Skin of body (tissue), 3 donors: Measurements from ENCODE around the gene GTF2F1. TPM values are rescaled to one million over a fixed set of nuclear protein-coding genes. Genes with fewer than 3 reads are reported as not detected.
"Not testable (repeated sequence)": the region's sequence is repeated elsewhere in the genome, so short reads cannot be mapped to it uniquely, and the experiment has no call there.

Experiments
- DNase-seq: peaks from one replicate; lab custom pipeline; 2025; lab: John Stamatoyannopoulos, UW
- small RNA-seq: library from RNA; depleted of rRNA; stranded (forward); fragments of <200 nt; gene quantifications from one replicate; pipeline ENCODE3, GENCODE V24; 2014; ENCODE audit warnings: low replicate concordance
- total RNA-seq: library from RNA; depleted of rRNA; stranded (reverse); fragments of >200 nt; gene quantifications from one replicate; pipeline ENCODE4 v1.2.3, GENCODE V29; 2014

The GTF2F1 gene
- total RNA-seq, 1 donor from 2014 or later: 23.9 TPM

- DNase-seq: no peak
These were observed 35.0 kb downstream of the GTF2F1 start for GRCh38 chr19:6358003-6358402.

- no peak for DNase-seq
These were observed 35.8 kb downstream of the GTF2F1 start for GRCh38 chr19:6357174-6357573.

DNA sequence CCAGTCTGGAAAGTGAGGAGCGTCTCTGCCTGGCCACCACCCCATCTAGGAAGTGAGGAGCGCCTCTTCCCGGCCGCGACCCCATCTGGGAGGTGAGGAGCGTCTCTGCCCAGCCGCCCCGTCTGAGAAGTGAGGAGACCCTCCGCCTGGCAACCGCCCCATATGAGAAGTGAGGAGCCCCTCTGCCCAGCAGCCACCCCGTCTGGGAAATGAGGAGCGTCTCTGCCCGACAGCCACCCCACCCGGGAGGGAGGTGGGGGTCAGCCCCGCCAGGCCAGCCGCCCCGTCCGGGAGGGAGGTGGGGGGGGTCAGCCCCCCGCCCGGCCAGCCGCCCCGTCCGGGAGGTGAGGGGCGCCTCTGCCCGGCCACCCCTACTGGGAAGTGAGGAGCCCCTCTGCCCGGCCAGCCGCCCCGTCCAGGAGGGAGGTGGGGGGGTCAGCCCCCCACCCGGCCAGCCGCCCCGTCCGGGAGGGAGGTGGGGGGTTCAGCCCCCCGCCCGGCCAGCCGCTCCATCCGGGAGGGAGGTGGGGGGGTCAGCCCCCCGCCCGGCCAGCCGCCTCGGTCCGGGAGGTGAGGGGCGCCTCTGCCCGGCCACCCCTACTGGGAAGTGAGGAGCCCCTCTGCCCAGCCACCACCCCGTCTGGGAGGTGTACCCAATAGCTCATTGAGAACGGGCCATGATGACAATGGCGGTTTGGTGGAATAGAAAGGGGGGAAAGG, 37.5 kb downstream of the GTF2F1 start:
- not testable (repeated sequence) for DNase-seq

- DNase-seq: no peak
These were observed 38.8 kb downstream of the GTF2F1 start for GRCh38 chr19:6354098-6354674.

DNA sequence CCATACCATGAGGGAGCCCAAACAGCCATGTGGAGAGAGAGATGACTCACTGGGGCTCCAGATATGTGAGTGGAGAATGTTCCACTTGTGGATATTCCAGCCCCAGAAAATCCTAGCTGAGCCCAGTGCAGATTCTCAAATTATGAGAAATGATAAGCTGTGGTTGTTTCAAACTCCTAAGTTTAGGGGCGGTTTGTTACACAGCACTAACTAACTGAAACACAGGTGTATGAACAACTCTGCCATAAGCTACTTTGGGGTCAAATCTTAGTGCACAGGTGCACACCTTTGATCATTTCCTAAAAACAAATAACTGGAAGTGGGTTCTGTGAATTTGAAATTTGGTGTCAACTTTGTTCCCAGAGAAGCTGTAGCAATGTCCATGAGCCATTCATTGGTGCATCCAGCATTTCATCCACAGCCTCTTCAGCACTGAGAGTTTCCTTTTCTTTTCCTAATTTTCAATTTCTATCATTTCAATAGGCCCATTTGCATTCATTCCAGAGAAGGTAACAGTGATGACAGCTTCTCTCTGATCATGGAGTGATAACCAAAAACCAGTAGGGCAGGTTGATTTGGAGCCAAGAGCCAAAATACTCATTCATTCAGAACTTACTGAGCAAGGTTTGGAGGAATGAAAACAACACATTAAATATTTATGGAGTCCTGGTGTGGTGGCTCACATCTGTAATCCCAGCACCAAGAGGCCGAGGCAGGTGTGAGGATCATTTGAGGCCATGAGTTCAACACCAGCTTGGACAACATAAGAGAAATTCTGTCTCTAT, 40.4 kb downstream of the GTF2F1 start:
- DNase-seq: no peak

DNA sequence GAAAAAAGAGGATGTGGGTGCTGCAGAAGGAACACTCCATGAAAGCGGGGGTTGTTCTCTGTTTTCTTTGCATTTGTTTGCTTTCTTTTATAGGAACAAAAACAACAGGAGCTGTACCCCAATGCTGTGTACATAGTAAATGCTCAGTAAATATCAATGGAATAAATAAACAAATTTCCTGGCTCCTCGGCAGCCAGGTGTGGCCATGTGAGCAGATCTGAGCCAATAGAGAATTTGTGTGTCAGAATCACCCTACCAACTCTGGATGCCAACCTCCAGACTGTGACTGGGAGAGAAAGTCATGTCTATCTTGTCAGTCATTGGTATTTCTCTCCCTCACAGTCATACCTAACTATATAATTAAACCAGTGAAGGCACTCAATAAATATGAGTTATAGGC, 42.3 kb downstream of the GTF2F1 start:
- no peak for DNase-seq

DNA sequence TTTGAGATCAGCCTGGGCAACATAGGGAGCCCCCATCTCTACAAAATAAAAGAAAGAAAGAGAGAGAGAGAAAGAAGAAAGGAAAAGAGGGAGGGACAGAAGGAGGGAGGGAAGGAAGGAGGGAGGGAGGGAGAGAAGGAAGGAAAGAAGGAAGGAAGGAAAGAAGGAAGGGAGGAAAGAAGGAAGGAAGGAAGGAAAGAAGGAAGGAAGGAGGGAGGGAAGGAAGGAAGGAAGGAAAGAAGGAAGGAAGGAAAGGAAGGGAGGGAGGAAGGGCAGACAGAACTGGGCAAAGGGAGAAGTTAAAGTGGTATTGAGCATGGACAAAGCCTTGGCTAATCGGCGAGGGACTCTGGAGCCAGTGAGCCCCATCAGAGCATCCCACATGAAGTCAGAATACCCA, 43.7 kb downstream of the GTF2F1 start:
- not testable (repeated sequence) for DNase-seq

DNA sequence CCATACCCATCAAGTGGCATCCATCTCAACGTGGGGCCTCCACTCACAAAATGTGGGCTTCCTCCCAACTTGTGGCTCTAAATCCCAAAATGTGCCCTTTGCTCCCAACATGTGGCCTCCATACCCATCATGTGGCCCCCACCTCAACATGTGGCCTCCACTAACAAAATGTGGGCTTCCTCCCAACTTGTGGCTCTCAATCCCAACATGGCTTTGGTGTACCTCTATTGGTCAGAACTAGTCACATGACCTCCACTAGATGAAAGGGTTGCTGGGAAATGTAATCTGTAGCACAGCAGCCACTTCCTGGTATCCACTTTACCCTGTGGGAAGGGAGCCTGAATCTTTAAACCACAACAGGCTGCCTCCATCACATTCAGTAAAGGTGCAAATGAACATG, 49.5 kb downstream of the GTF2F1 start:
- DNase-seq: no peak

DNA sequence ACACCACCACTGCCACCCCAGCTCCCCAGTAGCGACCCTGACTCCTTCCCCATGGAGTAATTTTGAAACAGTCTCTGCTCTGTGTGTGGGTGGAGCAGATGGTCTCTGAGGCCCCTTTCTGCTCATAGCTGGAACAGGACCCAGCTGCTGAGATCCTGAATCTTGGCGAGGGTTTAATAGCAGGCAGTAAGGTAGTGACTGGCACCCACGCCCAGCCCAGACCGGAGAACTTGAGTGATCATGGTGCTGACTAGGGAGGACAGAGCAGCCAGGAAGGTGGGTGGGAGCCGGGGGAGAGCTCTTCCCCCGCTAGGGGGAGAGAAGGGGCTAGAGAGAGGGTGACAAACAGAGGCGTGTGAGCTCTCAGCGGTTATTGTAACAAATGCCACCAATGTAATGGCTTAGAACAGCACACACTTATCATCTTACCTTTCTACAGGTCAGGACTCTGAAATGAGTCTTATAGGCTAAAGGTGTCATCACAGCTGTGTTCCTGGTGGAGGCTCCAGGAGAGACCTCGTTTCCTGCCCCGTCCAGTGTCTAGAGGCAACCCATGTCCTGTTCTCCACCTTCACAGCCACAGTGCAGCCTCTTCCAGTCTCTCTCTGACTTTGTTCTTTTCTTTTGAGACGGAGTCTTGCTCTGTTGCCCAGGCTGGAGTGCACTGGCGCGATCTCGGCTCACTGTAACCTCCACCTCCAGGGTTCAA, 52.3 kb downstream of the GTF2F1 start:
- no peak for DNase-seq

- no peak for DNase-seq
These were observed 58.3 kb downstream of the GTF2F1 start for GRCh38 chr19:6334490-6335285.

DNA sequence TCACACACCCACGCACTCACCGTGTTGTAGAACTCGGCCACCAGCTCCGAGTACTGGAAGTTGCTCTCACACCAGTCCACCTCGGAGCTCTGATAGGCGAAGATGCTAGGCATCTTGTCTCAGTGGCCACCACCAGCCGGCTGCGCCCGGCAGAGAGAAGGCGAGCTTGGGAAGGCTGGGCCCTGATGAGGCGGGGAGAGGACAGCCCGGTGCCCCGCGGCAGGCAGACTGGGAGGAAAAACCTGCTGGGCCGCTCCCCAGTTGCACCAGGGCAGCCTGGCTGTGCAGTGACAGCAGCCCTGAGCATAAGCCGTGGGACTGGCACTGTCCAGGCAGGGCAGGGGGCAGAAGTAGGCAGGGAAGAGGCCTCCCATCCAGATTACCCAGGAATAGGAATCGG, 59.5 kb downstream of the GTF2F1 start, which contains the start of gene ACER1:
ACER1 (minus strand) TSS at position 174 of the 400 bp plus-strand sequence; CDS start at position 113, 61 bp downstream.
- no peak for DNase-seq

Small RNAs within 50 kb of the gene (small RNA-seq; reads per million reads assigned to genes)
- not detected for gene MIR6790
- not detected for gene MIR6885

Other genes with a start within 250 kb of the GTF2F1 start
- gene MLLT1, start 113.2 kb downstream of the GTF2F1 start, total RNA-seq: 5.6 TPM
- gene ACER1, start 59.6 kb downstream of the GTF2F1 start, total RNA-seq: 4.0 TPM
- gene CLPP, start 31.6 kb downstream of the GTF2F1 start, total RNA-seq: 17.1 TPM
- gene ALKBH7, start 20.4 kb downstream of the GTF2F1 start, total RNA-seq: 31.0 TPM
- 0.59 TPM for gene PSPN, start 17.2 kb downstream of the GTF2F1 start, total RNA-seq
- 100 TPM for gene KHSRP, start 31.6 kb upstream of the GTF2F1 start, total RNA-seq
- 0.49 TPM for gene SLC25A41, start 40.6 kb upstream of the GTF2F1 start, total RNA-seq
- gene SLC25A23, start 66.6 kb upstream of the GTF2F1 start, total RNA-seq: 14.3 TPM
- gene CRB3, start 71.1 kb upstream of the GTF2F1 start, total RNA-seq: 9.8 TPM
- 0.69 TPM for gene DENND1C, start 88.6 kb upstream of the GTF2F1 start, total RNA-seq
- 0.49 TPM for gene TUBB4A, start 109.1 kb upstream of the GTF2F1 start, total RNA-seq
- gene TNFSF9, start 137.9 kb upstream of the GTF2F1 start, total RNA-seq: 0.69 TPM
- 0.30 TPM for gene CD70, start 198.0 kb upstream of the GTF2F1 start, total RNA-seq